Stomach (tissue), 9 donors: ENCODE data around the gene PTTG2. TPM values are rescaled to one million over a fixed set of nuclear protein-coding genes. Genes with fewer than 3 reads are reported as not detected.

Experiments used
- DNase-seq, 2 donors: peaks; one replicate each; pipeline versions ENCODE4 v3.0.0 to v3.0.0-alpha.2; 2013 to 2019
- H3K27ac ChIP-seq, 5 donors: fragments of 200-600 bp in 4 of 5; sonication (generic) in 4 of 5; one replicate each; pipeline ENCODE4 v1.5.1; 2013 to 2019; ENCODE audit warnings: mild to moderate bottlenecking in 1 of 5, moderate library complexity in 1 of 5
- H3K27me3 ChIP-seq, 3 donors: fragments of 200-600 bp; sonication (generic); one replicate each; pipeline ENCODE4 v1.5.1; 2017 to 2019; ENCODE audit warnings: mixed run types in 1 of 3
- H3K36me3 ChIP-seq, 4 donors: fragments of 200-600 bp; sonication (generic); 1 replicate in 3 of 4; 2 replicates in 1 of 4; pipeline ENCODE4 v1.5.1; 2016 to 2019
- H3K4me1 ChIP-seq, 4 donors: fragments of 200-600 bp; sonication (generic); one replicate each; pipeline ENCODE4 v1.5.1; 2016 to 2019
- H3K4me3 ChIP-seq, 4 donors: fragments of 200-600 bp; sonication (generic) in 3 of 4; one replicate each; pipeline ENCODE4 v1.5.1; 2016 to 2019; ENCODE audit warnings: mild to moderate bottlenecking in 1 of 4
- H3K9me3 ChIP-seq, 4 donors: fragments of 200-600 bp; sonication (generic); one replicate each; pipeline ENCODE4 v1.5.1; 2016 to 2019
- CTCF ChIP-seq, 7 experiments: fragments of 450-650 bp in 4 of 7; fragments of 200-600 bp in 3 of 7; sonication (generic) in 3 of 7; IDR thresholded peaks; one replicate each; pipeline ENCODE4 v1.5.1; 2016 to 2019; ENCODE audit warnings: antibody characterized with exemption in 7 of 7, control low read depth in 2 of 7, mild to moderate bottlenecking in 1 of 7
- EP300 ChIP-seq: sonication (generic); formaldehyde crosslinking; IDR thresholded peaks from one replicate; pipeline ENCODE4 v1.6.1; 2017; ENCODE audit warnings: antibody characterized with exemption
- POLR2A ChIP-seq, 4 donors: fragments of 450-650 bp; IDR thresholded peaks; one replicate each; pipeline ENCODE4 v1.6.1; 2016; ENCODE audit warnings: antibody characterized with exemption in 4 of 4, control low read depth in 2 of 4, mild to moderate bottlenecking in 1 of 4, moderate library complexity in 1 of 4
- POLR2AphosphoS5 ChIP-seq, 3 donors: sonication (generic); formaldehyde crosslinking; IDR thresholded peaks; one replicate each; pipeline ENCODE4 v1.6.1; 2016; ENCODE audit warnings: antibody characterized with exemption in 3 of 3
- WGBS, 5 donors: extraction: QIAGEN DNeasy Blood & Tissue Kit in 3 of 5; methylation state at CpG; one replicate each; pipeline versions ENCODE4 v1.1.5 to v1.1.7; 2013 to 2018; 5-methylcytosine and 5-hydroxymethylcytosine counted together
- intact Hi-C: fragments of 100-400 bp; cut with DNase I; formaldehyde crosslinking; loops from one replicate; pipeline ENCODE4 v1.15.1; 2023; ENCODE audit warnings: low total_unique reads
- polyA plus RNA-seq, 3 donors: library from polyadenylated mRNA; stranded (reverse); fragments of 200-250 nt; gene quantifications; one replicate each; pipeline ENCODE4 v1.2.3, GENCODE V29; 2013
- total RNA-seq, 5 donors: library from RNA; depleted of rRNA; stranded (reverse); fragments of >200 nt; gene quantifications; one replicate each; pipeline versions ENCODE4 v1.1.0 to v1.2.3, GENCODE V29; 2014 to 2016
- donor health status: healthy with polysubstance abuse.
- donor health status: Bipolar disorder and iron deficiency.
- donor health status: healthy.

The PTTG2 gene
- total and polyA plus RNA-seq, 8 donors, result 1.8 to 2.9 TPM; not detected in 6

- H3K27ac ChIP-seq, result peak overlapping the region; percentile 91 to 97 (median 94)
- WGBS, 5 donors, result 36 to 51% (median 41%) methylated on average over 11 of the region's 11 CpGs
- DNase-seq, result peak; percentile 43 to 45
- TF ChIP-seq POLR2A (IDR thresholded peaks at IDR 0.05) (no peak), CTCF (IDR thresholded peaks at IDR 0.05) (no peak), EP300 (no peak), POLR2AphosphoS5 (IDR thresholded peaks at IDR 0.05) (no peak)
- no peaks in the 10 kb centered on the region for H3K27me3 ChIP-seq
- peak overlapping the region; percentile 66 to 86 (median 80) for H3K4me3 ChIP-seq
- no peaks in the 10 kb centered on the region for H3K36me3 ChIP-seq
- peaks cover 10 to 65% (median 36%) of the 10 kb centered on the region in 4 donors for H3K4me1 ChIP-seq
- no peaks in the 10 kb centered on the region for H3K9me3 ChIP-seq
- intact Hi-C loops, result loop anchor here (5.0 kb wide), 2 partner anchors 91 to 151 kb away; partner anchors contain the start of gene PGM2
Measured at GRCh38 chr4:37978248-37978924, 18.2 kb downstream of the PTTG2 start.

GRCh38 chr4:37980246-37980645, 20.0 kb downstream of the PTTG2 start:
- Histone ChIP-seq H3K27me3 (no peaks in the 10 kb centered on the region), H3K36me3 (no peaks in the 10 kb centered on the region), H3K4me3 (no peak overlapping the region), H3K4me1 (peaks cover 10 to 65% (median 36%) of the 10 kb centered on the region in 4 donors), H3K27ac (peak overlapping the region in 1 of 5 donors; percentile 8), H3K9me3 (no peaks in the 10 kb centered on the region)
- 81 to 95% (median 91%) methylated on average over 1 of the region's 1 CpG for WGBS, 5 donors
- no peak for DNase-seq
- intact Hi-C loops, result loop anchor here (10.0 kb wide), 1 partner anchor 55 kb away; no protein-coding TSS in a partner anchor
- TF ChIP-seq CTCF (IDR thresholded peaks at IDR 0.05) (no peak), EP300 (no peak), POLR2A (IDR thresholded peaks at IDR 0.05) (no peak), POLR2AphosphoS5 (IDR thresholded peaks at IDR 0.05) (no peak)

GRCh38 chr4:37981425-37981824, 21.2 kb downstream of the PTTG2 start:
- H3K36me3 ChIP-seq, result no peaks in the 10 kb centered on the region
- no peak for TF ChIP-seq POLR2A (IDR thresholded peaks at IDR 0.05)
- no peak for TF ChIP-seq CTCF (IDR thresholded peaks at IDR 0.05)
- no peak for TF ChIP-seq EP300
- TF ChIP-seq POLR2AphosphoS5 (IDR thresholded peaks at IDR 0.05), result no peak
- WGBS, 5 donors, result 63 to 83% (median 73%) methylated on average over 4 of the region's 4 CpGs
- no peaks in the 10 kb centered on the region for H3K27me3 ChIP-seq
- no peak for DNase-seq
- intact Hi-C loops, result loop anchor here (10.0 kb wide), 1 partner anchor 53 kb away; no protein-coding TSS in a partner anchor
- peaks cover 10 to 73% (median 34%) of the 10 kb centered on the region in 4 donors for H3K4me1 ChIP-seq
- no peak overlapping the region for H3K4me3 ChIP-seq
- H3K9me3 ChIP-seq, result no peaks in the 10 kb centered on the region
- H3K27ac ChIP-seq, result peak overlapping the region in 2 of 5 donors; percentile 51 to 60

- no peaks in the 10 kb centered on the region for H3K36me3 ChIP-seq
- WGBS, 5 donors, result 47 to 68% (median 54%) methylated on average over 7 of the region's 7 CpGs
- peak in 1 of 2 donors; percentile 35 for DNase-seq
- TF ChIP-seq POLR2AphosphoS5 (IDR thresholded peaks at IDR 0.05), result no peak
- no peak for TF ChIP-seq EP300
- TF ChIP-seq POLR2A (IDR thresholded peaks at IDR 0.05), result no peak
- no peak for TF ChIP-seq CTCF (IDR thresholded peaks at IDR 0.05)
- no peaks in the 10 kb centered on the region for H3K9me3 ChIP-seq
- no peaks in the 10 kb centered on the region for H3K27me3 ChIP-seq
- no peak overlapping the region for H3K4me3 ChIP-seq
- intact Hi-C loops, result loop anchor here (10.0 kb wide), 1 partner anchor 53 kb away; no protein-coding TSS in a partner anchor
- H3K27ac ChIP-seq, result peak overlapping the region in 3 of 5 donors; percentile 9 to 60 (median 51)
- peaks cover 9 to 67% (median 30%) of the 10 kb centered on the region in 4 donors for H3K4me1 ChIP-seq
Measured at GRCh38 chr4:37981844-37982720, 21.9 kb downstream of the PTTG2 start.
